DMS114 treated with DMSO at 0.1 percent for 48 hours (cell line): ENCODE measurements around the gene AMBRA1.

Experiments used
- DNase-seq: peaks from one replicate; lab custom pipeline; 2025; ENCODE audit not compliant: unreplicated experiment; lab: John Stamatoyannopoulos, UW

AMBRA1 gene

GRCh38 chr11:46478196-46478595 is 115.6 kb downstream of the AMBRA1 start:
- no peak for DNase-seq

DNA sequence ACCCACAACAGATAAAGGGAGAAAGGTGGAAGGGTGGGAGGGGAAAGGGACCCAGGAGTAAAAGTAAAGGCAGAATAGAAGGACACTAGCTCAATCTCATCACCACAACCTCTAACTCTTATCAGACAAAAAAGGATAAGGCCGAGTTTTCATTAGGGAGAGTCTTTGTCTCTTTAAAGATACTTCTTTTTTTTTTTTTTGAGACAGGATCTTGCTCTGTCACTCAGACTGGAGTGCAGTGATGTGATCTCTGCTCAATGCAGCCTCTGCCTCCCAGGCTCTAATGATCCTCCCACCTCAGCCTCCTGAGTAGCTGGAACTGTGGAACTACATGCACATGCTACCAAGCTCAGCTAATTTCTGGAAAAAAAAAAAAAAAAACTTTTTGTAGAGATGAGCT is 116.7 kb downstream of the AMBRA1 start:
- no peak for DNase-seq

GRCh38 chr11:46475926-46476545 is 117.8 kb downstream of the AMBRA1 start:
- no peak for DNase-seq

GRCh38 chr11:46475051-46475925 is 118.5 kb downstream of the AMBRA1 start:
- DNase-seq: no peak

GRCh38 chr11:46472662-46472994 is 121.2 kb downstream of the AMBRA1 start:
- no peak for DNase-seq

DNA sequence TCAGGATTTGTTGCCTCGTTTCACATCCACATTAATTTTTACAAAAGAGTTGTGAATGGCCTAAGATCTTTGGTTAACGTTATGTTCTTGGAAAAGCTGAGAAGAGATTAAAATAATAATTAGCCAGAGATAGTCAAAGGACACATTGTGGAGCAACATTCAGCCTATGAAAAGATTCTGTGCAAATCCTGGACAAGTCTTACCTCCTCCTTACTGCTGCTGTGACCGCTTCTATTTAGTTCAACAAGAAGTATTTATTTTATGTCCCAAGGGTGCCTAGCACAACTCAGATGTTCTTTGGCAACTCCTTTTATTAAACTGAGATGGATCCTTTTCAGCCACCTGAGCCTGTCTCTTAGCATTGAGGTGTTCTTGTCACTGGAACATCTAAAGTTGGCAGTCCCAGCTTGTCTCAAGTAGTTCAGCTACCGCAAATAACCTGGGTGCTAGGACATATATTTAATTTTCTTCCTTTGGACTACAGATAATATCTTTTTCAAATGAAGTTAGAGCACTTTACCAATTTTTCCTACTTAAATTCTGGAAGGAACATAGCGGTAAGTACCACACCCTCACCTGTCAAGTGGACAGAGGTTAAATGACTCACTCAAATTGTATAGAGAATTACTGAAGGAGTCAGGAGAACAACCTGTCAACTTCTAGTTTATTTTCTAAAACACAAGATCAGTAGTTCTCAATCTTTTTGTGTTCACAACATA is 121.7 kb downstream of the AMBRA1 start:
- no peak for DNase-seq

DNA sequence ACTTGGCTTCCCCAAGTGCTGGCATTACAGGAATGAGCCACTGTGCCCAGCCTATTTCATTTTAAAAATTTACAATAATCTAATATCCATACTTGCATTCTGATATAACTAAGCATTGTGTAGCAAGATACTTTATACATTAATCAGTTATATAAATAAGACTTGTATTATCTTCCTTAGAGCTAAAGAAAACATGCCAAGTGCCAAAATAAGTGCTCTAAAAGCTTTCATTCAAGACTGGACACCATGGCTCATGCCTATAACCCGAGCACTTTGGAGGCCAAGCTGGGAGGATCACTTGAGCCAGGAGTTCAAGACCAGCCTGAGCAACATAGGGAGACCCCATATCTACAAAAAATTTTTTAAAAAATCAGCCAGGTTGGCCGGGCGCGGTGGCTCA is 123.9 kb downstream of the AMBRA1 start:
- no peak for DNase-seq

GRCh38 chr11:46465683-46466082 is 128.1 kb downstream of the AMBRA1 start:
- DNase-seq: no peak

GRCh38 chr11:46463701-46464421 is 130.0 kb downstream of the AMBRA1 start:
- DNase-seq: no peak

DNA sequence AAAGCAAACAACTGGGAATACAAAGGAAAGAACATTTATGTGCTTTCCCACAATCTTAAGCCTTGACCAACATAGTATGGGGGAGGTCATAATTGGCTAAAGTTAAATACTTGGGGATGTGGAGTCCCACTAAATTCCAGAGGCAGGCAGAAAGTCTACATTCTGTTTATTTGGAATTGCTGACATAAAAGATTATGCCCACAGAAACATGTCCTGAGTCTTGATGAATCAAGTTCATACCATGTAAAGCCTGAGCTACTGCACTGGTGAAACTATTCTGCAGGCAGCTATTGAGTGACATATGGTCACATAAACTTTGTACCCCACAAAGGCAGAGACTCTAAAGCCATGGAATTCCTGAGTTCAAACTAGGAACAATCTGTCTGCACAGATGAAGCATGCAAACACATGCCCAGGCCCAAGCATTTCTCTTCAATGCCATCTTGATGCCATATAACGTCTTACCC is 132.3 kb downstream of the AMBRA1 start:
- no peak for DNase-seq

DNA sequence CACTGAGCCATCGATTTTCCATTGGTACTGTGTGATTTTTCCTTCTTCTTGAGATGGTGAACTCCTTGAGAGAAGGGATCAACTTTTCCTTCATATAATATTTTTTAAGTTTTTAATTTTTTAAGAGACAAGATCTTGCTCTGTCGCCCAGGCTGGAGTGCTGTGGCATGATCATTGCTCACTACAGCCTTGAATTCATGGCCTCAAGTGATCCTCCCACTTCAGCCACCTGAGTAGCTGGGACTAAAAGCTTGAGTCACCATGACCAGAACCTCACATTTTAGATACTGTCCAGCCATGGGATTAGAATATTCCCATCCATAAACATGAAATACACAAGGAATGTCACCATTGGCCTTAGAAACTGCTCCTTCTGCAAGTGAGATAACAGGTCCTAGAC is 135.3 kb downstream of the AMBRA1 start:
- DNase-seq: no peak

GRCh38 chr11:46457659-46458424 is 136.0 kb downstream of the AMBRA1 start:
- DNase-seq: no peak

DNA sequence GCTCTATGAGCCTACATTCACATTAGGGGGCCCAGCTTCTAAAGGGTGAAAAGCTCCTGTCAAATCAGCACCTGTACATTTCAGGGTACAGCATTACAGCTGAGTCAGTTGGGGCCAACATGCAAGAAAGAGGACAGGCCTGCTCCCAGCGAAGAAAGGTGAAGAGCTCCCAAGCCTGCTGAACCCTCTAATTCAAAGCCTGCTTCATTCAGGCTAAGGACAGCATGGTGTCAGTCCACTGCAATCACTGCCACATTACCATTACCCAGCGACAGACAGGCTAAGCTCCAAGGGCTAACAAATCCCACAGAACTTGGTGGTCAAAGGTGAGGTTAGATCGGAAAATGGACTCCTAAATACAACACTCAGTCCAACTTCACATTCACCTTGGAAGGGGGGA is 136.8 kb downstream of the AMBRA1 start:
- DNase-seq: no peak

DNA sequence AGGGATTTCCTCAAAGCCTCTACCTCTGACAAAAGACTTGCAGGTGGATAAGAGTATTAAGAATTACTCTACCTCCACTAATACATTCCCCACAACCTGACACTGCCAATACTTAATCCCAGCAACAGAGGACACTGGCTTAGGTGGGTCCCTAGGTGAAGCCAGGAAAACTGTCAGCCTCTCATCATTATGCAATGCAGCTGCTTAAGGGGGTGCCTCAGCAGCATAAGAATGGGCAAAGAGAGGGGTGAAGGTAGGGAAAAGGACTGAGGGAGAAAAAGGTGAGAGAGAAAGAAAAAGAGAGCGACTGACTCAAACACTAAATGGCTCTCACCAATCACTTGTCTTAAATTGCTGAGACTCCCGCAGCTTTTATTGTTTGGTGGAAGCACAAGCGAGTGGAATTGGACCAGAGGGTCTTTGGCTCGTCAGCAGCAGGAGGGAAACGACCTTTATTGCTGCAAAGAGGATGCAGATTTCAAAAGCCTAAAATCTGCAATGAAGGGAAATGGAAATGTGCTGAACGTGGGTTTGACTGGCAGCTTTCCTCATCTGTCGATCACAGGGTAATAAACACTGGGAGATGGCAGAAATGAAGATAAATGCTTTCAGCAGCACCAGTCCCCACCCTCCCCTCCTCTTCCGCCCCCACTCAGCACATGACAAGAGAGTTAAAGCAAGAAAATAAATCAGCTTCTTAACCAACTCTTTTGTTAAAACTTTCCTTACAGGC is 137.4 kb downstream of the AMBRA1 start:
- DNase-seq: no peak

DNA sequence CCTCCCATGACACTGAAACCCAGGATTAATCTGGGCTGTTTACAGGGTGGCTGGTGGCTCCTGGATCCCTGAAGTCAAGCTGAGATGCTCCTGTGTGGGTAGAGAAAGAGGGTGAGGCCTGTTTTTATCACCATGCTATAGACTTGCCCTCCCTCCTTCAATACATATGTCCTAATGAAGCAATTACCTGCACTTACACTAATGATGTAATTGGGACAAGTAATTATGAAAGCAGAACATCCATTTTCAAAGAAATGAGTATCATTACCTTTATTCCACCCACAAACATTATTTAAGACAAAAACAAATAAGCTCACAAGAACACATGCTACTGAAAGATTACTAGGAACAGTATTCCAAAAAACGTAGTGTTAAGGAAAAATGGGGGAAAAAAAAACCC is 138.0 kb downstream of the AMBRA1 start:
- no peak for DNase-seq

- DNase-seq: no peak
Measured at GRCh38 chr11:46452918-46453517, 140.8 kb downstream of the AMBRA1 start.

DNA sequence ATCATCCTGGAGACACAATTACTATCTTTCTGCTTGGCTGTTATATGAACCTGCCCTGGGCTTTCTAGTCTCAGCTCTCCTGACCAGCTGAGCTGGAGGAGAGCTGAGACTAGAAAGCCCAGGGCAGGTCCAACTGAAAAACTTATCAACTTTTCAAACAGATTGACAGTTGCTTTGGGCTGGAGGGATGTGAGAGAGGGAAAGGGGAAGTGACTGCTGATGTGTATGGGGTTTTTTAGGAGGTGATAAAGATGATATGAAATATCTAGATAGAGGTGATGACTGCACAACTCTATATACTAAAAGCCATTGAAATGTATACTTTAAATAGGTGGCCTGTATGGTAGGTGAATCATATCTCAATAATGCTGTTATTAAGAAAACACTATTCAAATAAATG is 142.1 kb downstream of the AMBRA1 start:
- DNase-seq: no peak

- DNase-seq: no peak
Measured at GRCh38 chr11:46450846-46451477, 142.9 kb downstream of the AMBRA1 start.

DNA sequence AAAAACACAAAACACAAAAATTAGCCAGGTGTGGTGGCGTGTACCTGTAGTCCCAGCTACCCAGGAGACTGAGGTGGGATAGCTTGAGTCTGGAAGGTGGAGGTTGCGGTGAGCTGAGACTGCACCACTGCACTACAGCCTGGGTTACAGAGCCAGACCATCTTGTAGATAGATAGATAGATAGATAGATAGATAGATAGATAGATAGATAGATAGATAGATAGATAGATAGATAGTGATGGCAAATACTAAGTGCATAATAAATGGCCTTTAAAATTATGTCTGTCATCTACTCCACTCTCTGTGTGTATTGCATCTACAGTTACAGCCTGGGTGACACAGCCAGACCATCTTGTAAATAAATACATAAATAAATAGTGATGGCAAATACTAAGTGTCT is 146.3 kb downstream of the AMBRA1 start:
- DNase-seq: no peak
